GM12865 (cell line): Measurements from ENCODE around the gene SASH1.

Experiments
- DNase-seq: peaks from one replicate; pipeline ENCODE4 v3.0.0; 2010; ENCODE audit warnings: low read depth
- H3K4me3 ChIP-seq: 2 replicates; pipeline ENCODE4 v1.5.1; 2011; ENCODE audit warnings: mild to moderate bottlenecking, low read depth, low read length, control low read depth
- CTCF ChIP-seq: IDR thresholded peaks from 2 replicates; pipeline ENCODE4 v1.5.1; 2011; ENCODE audit warnings: low read length, control low read depth, low read depth, inconsistent platforms; ENCODE audit not compliant: insufficient read depth; ENCODE audit errors: missing control alignments

SASH1 gene

GRCh38 chr6:148426317-148426977, 83.8 kb downstream of the SASH1 start:
- H3K4me3 ChIP-seq, result no peak overlapping the region
- TF ChIP-seq CTCF, result no peak
- DNase-seq, result no peak

GRCh38 chr6:148427333-148427732, 84.7 kb downstream of the SASH1 start:
- DNase-seq, result no peak
- no peak overlapping the region for H3K4me3 ChIP-seq
- TF ChIP-seq CTCF, result no peak

- no peak overlapping the region for H3K4me3 ChIP-seq
- TF ChIP-seq CTCF, result no peak
Measured at GRCh38 chr6:148429423-148429822, 86.8 kb downstream of the SASH1 start.

GRCh38 chr6:148430897-148431296, 88.3 kb downstream of the SASH1 start:
- DNase-seq, result no peak
- TF ChIP-seq CTCF, result no peak
- no peak overlapping the region for H3K4me3 ChIP-seq

More at GRCh38 chr6:148429423-148429822, 86.8 kb downstream of the SASH1 start:
- DNase-seq, result no peak

GRCh38 chr6:148431413-148431812, 88.8 kb downstream of the SASH1 start:
- H3K4me3 ChIP-seq, result no peak overlapping the region
- TF ChIP-seq CTCF, result no peak
- DNase-seq, result no peak

GRCh38 chr6:148431840-148432239, 89.2 kb downstream of the SASH1 start:
- no peak for DNase-seq
- H3K4me3 ChIP-seq, result no peak overlapping the region

More at GRCh38 chr6:148431840-148432239, 89.2 kb downstream of the SASH1 start:
- no peak for TF ChIP-seq CTCF
